SK-N-MC (cell line): Measurements from ENCODE around the gene RCOR2.

Experiments used
- EZH2 ChIP-seq: fragments of 200-600 bp; sonication (generic); IDR thresholded peaks from one replicate; pipeline ENCODE4 v1.6.1; 2017; ENCODE audit warnings: antibody characterized with exemption
- POLR2AphosphoS5 ChIP-seq: IDR thresholded peaks from 2 replicates; pipeline ENCODE4 v1.6.1; 2012; ENCODE audit warnings: mild to moderate bottlenecking, low read depth, low read length, borderline replicate concordance

DNA sequence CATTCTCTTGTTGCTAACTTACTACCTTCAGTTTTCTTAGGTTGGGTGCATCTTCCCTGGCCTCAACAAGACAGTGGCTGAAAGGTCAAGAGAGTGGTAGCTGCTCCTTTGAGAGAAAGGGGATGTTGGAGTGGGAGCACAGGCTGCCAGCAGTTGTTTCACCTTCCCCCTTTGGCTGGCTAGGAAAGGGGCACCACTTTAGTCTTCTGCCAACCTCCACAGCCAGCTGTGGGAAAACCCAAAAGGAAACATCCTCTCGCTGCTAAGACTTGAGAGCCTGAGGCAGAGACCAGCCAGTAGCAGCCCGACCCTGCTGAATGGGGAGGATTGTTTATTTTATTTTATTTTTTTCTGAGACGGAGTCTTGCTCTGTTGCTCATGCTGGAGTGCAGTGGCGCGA, 43.7 kb downstream of the RCOR2 start:
- TF ChIP-seq POLR2AphosphoS5 (no peak), EZH2 (no peak)
